B cell (primary cell): ENCODE data around the gene ABHD17C.

Experiments
- CTCF ChIP-seq: fragments of 200-600 bp; IDR thresholded peaks from one replicate; pipeline ENCODE4 v1.8.0; 2022; ENCODE audit warnings: antibody characterized with exemption, mild to moderate bottlenecking
- EZH2 ChIP-seq: IDR thresholded peaks from 2 replicates; pipeline ENCODE4 v1.6.1; 2012; ENCODE audit warnings: borderline replicate concordance, low read depth, mild to moderate bottlenecking, moderate library complexity, low read length; ENCODE audit not compliant: insufficient read depth, poor library complexity, severe bottlenecking

- no peak for TF ChIP-seq CTCF
- TF ChIP-seq EZH2 = no peak
Measured at GRCh38 chr15:80803580-80804525, 108.7 kb downstream of the ABHD17C start.
